ENCODE measurements around the gene HMGA1. TPM values are rescaled to one million over a fixed set of nuclear protein-coding genes. Genes with fewer than 3 reads are reported as not detected.
A peak's percentile ranks its signal among the peaks of the same experiment; 100 is the strongest.

The HMGA1 gene
- total RNA-seq, 1 donor from 2014 or later = 33.4 TPM

DNA sequence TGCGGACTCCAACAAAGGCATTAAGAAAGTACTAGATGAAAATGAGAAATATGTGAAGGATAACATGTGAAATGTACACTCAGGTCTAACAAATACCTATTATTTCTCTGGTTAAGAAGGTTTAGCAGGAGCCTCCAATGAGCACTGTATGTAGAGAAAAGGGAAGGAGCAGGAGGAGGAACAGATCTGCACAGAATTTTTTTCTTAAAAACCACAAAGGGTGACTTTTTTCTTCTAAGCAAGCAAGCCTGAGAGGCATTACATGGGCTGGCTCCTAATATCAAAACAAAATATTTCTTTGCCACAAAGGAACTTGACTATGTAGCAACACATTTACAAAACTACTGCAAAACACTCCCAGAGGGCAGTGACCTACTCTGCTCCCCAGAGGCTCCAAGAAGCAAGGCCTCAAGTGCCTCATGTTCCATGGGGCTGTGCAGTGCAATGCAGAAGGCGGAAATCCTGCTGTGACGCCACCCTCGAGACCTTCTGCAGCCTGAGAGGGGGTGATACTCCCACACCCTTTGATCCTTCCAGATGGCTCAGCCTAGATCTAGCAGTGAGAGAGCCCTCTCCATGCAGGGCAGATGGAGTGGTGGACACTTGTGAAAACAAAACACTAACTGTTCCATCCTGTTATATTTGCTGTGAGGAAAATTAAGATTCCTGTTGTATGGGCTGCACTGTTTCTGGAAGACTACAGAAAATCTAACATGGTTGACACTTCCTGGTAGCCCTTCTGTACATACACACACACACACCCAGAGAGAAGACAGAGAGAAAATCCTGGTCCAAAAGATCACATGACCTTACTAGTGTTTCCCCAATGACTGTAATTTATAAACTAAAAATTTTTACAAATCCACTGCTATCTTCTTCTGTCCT is 48.1 kb downstream of the HMGA1 start:
- peaks cover 28% of the 10 kb centered on the region for H3K4me1 Mint-ChIP-seq (ENCODE audit: low read depth)
- no peak for DNase-seq (ENCODE audit: low spot score)
- TF ChIP-seq, protein P1, sequence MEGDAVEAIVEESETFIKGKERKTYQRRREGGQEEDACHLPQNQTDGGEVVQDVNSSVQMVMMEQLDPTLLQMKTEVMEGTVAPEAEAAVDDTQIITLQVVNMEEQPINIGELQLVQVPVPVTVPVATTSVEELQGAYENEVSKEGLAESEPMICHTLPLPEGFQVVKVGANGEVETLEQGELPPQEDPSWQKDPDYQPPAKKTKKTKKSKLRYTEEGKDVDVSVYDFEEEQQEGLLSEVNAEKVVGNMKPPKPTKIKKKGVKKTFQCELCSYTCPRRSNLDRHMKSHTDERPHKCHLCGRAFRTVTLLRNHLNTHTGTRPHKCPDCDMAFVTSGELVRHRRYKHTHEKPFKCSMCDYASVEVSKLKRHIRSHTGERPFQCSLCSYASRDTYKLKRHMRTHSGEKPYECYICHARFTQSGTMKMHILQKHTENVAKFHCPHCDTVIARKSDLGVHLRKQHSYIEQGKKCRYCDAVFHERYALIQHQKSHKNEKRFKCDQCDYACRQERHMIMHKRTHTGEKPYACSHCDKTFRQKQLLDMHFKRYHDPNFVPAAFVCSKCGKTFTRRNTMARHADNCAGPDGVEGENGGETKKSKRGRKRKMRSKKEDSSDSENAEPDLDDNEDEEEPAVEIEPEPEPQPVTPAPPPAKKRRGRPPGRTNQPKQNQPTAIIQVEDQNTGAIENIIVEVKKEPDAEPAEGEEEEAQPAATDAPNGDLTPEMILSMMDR (IDR thresholded peaks at IDR 0.05) = no peak
- no peak overlapping the region for H3K4me3 Mint-ChIP-seq (ENCODE audit: unreplicated experiment)
- H3K9me3 Mint-ChIP-seq (ENCODE audit: low read depth) = no peaks in the 10 kb centered on the region
- H3K27me3 Mint-ChIP-seq (ENCODE audit: low read depth) = no peaks in the 10 kb centered on the region
- peaks cover 18% of the 10 kb centered on the region for H3K36me3 Mint-ChIP-seq (ENCODE audit: low read depth)
- peak overlapping the region; percentile 79 for H3K27ac Mint-ChIP-seq (ENCODE audit: unreplicated experiment)

- Mint-ChIP-seq H3K4me3 (ENCODE audit: unreplicated experiment) (no peak overlapping the region), H3K36me3 (ENCODE audit: low read depth) (peaks cover 18% of the 10 kb centered on the region), H3K27me3 (ENCODE audit: low read depth) (no peaks in the 10 kb centered on the region), H3K4me1 (ENCODE audit: low read depth) (peaks cover 28% of the 10 kb centered on the region), H3K9me3 (ENCODE audit: low read depth) (no peaks in the 10 kb centered on the region), H3K27ac (ENCODE audit: unreplicated experiment) (peak overlapping the region; percentile 69)
- DNase-seq (ENCODE audit: low spot score) = no peak
- TF ChIP-seq, protein P1 (IDR thresholded peaks at IDR 0.05) = no peak
Measured at GRCh38 chr6:34285448-34286164, 48.9 kb downstream of the HMGA1 start.

DNA sequence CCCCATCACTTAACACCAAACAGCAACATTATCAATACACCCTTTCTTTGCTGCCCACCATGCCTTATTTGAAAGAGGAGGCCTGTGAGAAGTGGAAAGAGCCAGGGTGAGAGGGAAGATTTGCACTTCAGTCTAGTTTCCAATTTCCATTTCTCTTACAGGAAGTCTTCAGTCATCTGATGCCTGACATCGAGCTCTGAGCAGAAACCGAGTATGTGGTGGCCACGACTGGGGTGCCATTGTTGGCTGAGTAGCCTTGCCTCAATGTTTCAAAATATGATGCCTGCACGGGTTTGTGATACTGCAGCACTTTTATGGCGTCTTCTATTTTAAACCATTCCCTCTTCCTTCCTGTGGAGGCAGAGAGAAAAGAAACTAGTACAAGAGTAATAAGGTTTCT is 51.9 kb downstream of the HMGA1 start:
- TF ChIP-seq, protein P1 (IDR thresholded peaks at IDR 0.05) = no peak
- Mint-ChIP-seq H3K4me1 (ENCODE audit: low read depth) (peaks cover 33% of the 10 kb centered on the region), H3K27ac (ENCODE audit: unreplicated experiment) (no peak overlapping the region), H3K27me3 (ENCODE audit: low read depth) (no peaks in the 10 kb centered on the region), H3K9me3 (ENCODE audit: low read depth) (no peaks in the 10 kb centered on the region), H3K4me3 (ENCODE audit: unreplicated experiment) (no peak overlapping the region), H3K36me3 (ENCODE audit: low read depth) (peaks cover 27% of the 10 kb centered on the region)
- DNase-seq (ENCODE audit: low spot score) = no peak

DNA sequence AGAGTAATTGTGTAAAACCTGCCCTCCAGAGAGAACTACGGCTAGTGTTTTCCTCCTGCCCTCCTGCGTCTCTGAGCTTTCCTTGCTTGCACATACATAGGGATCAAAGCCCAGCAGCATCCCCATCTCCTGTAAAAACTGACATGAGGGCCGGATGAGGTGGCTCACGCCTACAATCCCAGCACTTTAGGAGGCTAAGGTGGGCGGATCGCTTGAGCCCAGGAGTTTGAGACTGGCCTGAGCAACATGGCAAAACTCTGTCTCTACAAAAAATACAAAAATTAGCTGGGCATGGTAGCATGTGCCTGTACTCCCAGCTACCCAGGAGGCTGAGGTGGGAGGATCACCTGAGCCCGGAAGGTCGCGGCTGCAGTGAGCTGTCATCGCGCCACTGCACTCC is 52.5 kb downstream of the HMGA1 start:
- no peaks in the 10 kb centered on the region for H3K27me3 Mint-ChIP-seq (ENCODE audit: low read depth)
- H3K4me3 Mint-ChIP-seq (ENCODE audit: unreplicated experiment) = no peak overlapping the region
- H3K4me1 Mint-ChIP-seq (ENCODE audit: low read depth) = peaks cover 32% of the 10 kb centered on the region
- TF ChIP-seq, protein P1 (IDR thresholded peaks at IDR 0.05) = no peak
- H3K27ac Mint-ChIP-seq (ENCODE audit: unreplicated experiment) = no peak overlapping the region
- H3K9me3 Mint-ChIP-seq (ENCODE audit: low read depth) = no peaks in the 10 kb centered on the region
- DNase-seq (ENCODE audit: low spot score) = no peak
- peaks cover 27% of the 10 kb centered on the region for H3K36me3 Mint-ChIP-seq (ENCODE audit: low read depth)

GRCh38 chr6:34292954-34293353 is 56.3 kb downstream of the HMGA1 start:
- H3K27me3 Mint-ChIP-seq (ENCODE audit: low read depth) = no peaks in the 10 kb centered on the region
- H3K4me3 Mint-ChIP-seq (ENCODE audit: unreplicated experiment) = no peak overlapping the region
- H3K27ac Mint-ChIP-seq (ENCODE audit: unreplicated experiment) = no peak overlapping the region
- peaks cover 26% of the 10 kb centered on the region for H3K4me1 Mint-ChIP-seq (ENCODE audit: low read depth)
- TF ChIP-seq, protein P1 (IDR thresholded peaks at IDR 0.05) = no peak
- DNase-seq (ENCODE audit: low spot score) = no peak
- no peaks in the 10 kb centered on the region for H3K9me3 Mint-ChIP-seq (ENCODE audit: low read depth)
- peaks cover 22% of the 10 kb centered on the region for H3K36me3 Mint-ChIP-seq (ENCODE audit: low read depth)

Data from chondrocyte (in vitro differentiated cells).